Measurements from ENCODE around the gene PHTF2. TPM values are rescaled to one million over a fixed set of nuclear protein-coding genes. Genes with fewer than 3 reads are reported as not detected.

PHTF2 gene
- total and polyA plus RNA-seq, 2 experiments from 2014 or later, result 22.0 to 29.9 TPM

DNA sequence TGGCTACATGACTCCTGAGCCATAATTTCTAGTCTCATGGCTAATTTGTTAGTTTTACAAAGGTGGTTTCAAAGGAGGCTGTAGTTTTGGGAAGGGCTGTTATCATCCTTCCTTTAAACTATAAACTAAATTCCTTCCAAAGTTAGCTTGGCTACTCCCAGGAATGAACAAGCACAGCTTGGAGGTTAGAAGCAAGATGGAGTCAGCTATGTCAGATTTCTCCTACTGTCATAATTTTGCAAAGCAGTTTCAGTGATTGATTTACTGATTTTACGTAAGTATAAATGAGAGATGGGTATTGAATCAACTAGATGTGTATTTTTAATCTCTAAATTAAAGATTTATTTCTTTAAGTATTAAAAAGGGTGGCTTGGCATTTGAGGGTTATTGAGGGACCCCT lies 79.9 kb downstream of the PHTF2 start:
- DNase-seq, result no peak
- Histone ChIP-seq H3K4me3 (no peak overlapping the region), H4K20me1 (ENCODE audit: insufficient read depth) (no peaks in the 10 kb centered on the region), H3F3A (ENCODE audit: insufficient read depth) (peaks cover 6% of the 10 kb centered on the region; the same call in 1 of the 2 replicates), H3K27ac (no peak overlapping the region), H3K9ac (no peak overlapping the region), H2AFZ (no peak overlapping the region), H3K9me2 (ENCODE audit: insufficient read depth) (no peaks in the 10 kb centered on the region; the same call in 1 of the 2 replicates), H3K4me2 (ENCODE audit: unreplicated experiment) (no peak overlapping the region), H3K27me3 (replicated peaks; ENCODE audit: insufficient read depth) (no peaks in the 10 kb centered on the region), H3K79me2 (ENCODE audit: insufficient read depth) (peaks cover 27% of the 10 kb centered on the region), H3K9me3 (ENCODE audit: low read depth) (no peaks in the 10 kb centered on the region), H3K36me3 (ENCODE audit: low read depth) (no peaks in the 10 kb centered on the region), H3K4me1 (ENCODE audit: insufficient read depth) (peaks cover 11% of the 10 kb centered on the region)
- in situ Hi-C loops (cut with MboI), result no loop called here
- 94 to 100% methylated on average over 1 of the region's 1 CpG for WGBS, 2 experiments (ENCODE audit: low coverage in 1 of 2, low lambda C conversion rate in 2 of 2, missing lambda C conversion rate in 2 of 2)
- TF ChIP-seq EZH2 (IDR thresholded peaks at IDR 0.05; ENCODE audit: insufficient read depth, poor library complexity, severe bottlenecking) (no peak), EZH2phosphoT487 (IDR thresholded peaks at IDR 0.05; ENCODE audit: insufficient read depth, low read depth) (no peak)

DNA sequence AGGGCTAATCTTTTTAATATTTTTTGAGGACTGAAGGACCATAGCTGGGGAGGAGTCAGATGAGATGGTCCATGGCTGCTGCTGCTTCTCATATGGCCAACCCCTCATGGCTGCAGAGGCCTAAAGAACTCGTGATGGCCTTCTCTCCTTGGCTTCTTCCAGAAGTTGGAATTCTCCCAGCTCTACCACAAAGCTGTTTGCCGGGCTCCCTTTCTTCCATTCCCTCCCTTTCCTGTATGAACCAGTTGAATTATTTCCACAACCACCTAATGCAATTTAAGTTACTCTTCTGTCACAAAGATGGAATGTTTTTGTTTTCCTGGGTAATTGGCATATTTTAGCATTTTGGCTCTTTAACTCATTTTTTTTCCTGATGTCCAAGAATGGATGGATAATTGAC lies 80.7 kb downstream of the PHTF2 start:
- Histone ChIP-seq H3K4me2 (ENCODE audit: unreplicated experiment) (no peak overlapping the region), H3K9me3 (ENCODE audit: low read depth) (no peaks in the 10 kb centered on the region), H3K27ac (no peak overlapping the region), H3K36me3 (ENCODE audit: low read depth) (no peaks in the 10 kb centered on the region), H3K27me3 (replicated peaks; ENCODE audit: insufficient read depth) (no peaks in the 10 kb centered on the region), H3F3A (ENCODE audit: insufficient read depth) (no peaks in the 10 kb centered on the region), H4K20me1 (ENCODE audit: insufficient read depth) (no peaks in the 10 kb centered on the region), H3K9me2 (ENCODE audit: insufficient read depth) (no peaks in the 10 kb centered on the region; the same call in 1 of the 2 replicates), H3K9ac (no peak overlapping the region), H3K4me1 (ENCODE audit: insufficient read depth) (peaks cover 3% of the 10 kb centered on the region), H2AFZ (no peak overlapping the region), H3K79me2 (ENCODE audit: insufficient read depth) (peaks cover 35% of the 10 kb centered on the region), H3K4me3 (no peak overlapping the region)
- in situ Hi-C loops (cut with MboI), result no loop called here
- no peak for TF ChIP-seq EZH2phosphoT487 (IDR thresholded peaks at IDR 0.05; ENCODE audit: insufficient read depth, low read depth)
- no peak for TF ChIP-seq EZH2 (IDR thresholded peaks at IDR 0.05; ENCODE audit: insufficient read depth, poor library complexity, severe bottlenecking)
- DNase-seq, result no peak
- 57 to 63% methylated on average over 2 of the region's 2 CpGs for WGBS, 2 experiments (ENCODE audit: low coverage in 1 of 2, low lambda C conversion rate in 2 of 2, missing lambda C conversion rate in 2 of 2)

DNA sequence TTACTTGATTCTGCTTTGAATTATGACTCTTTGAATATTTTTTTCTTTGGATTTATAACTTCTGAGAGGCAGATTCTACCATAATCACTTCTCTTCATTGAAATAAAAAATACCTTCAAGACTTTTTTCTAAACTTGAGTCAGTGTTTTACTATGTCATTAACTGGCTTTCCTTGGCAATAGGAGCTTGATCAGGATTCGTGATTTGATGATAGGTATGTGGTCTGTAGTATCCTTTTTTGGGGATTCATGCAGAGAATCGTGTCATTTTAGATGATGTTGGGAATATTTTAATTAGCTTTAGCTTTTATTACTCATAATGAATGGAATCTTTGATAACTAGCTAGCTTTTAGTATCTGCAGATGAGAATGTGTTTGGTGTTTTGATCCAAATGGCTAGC lies 83.3 kb downstream of the PHTF2 start:
- Histone ChIP-seq H3K27me3 (replicated peaks; ENCODE audit: insufficient read depth) (no peaks in the 10 kb centered on the region), H3K4me3 (no peak overlapping the region), H3K9me3 (ENCODE audit: low read depth) (no peaks in the 10 kb centered on the region), H3K9ac (no peak overlapping the region), H3K79me2 (ENCODE audit: insufficient read depth) (peaks cover 38% of the 10 kb centered on the region), H4K20me1 (ENCODE audit: insufficient read depth) (no peaks in the 10 kb centered on the region), H3K4me2 (ENCODE audit: unreplicated experiment) (no peak overlapping the region), H2AFZ (no peak overlapping the region), H3K9me2 (ENCODE audit: insufficient read depth) (no peaks in the 10 kb centered on the region; the same call in 1 of the 2 replicates), H3K36me3 (ENCODE audit: low read depth) (no peaks in the 10 kb centered on the region), H3K27ac (no peak overlapping the region), H3F3A (ENCODE audit: insufficient read depth) (peaks cover 2% of the 10 kb centered on the region; the same call in 1 of the 2 replicates), H3K4me1 (ENCODE audit: insufficient read depth) (no peaks in the 10 kb centered on the region)
- TF ChIP-seq EZH2phosphoT487 (IDR thresholded peaks at IDR 0.05; ENCODE audit: insufficient read depth, low read depth), result no peak
- no peak for TF ChIP-seq EZH2 (IDR thresholded peaks at IDR 0.05; ENCODE audit: insufficient read depth, poor library complexity, severe bottlenecking)
- 89 to 90% methylated on average over 2 of the region's 2 CpGs for WGBS, 2 experiments (ENCODE audit: low coverage in 1 of 2, low lambda C conversion rate in 2 of 2, missing lambda C conversion rate in 2 of 2)
- DNase-seq, result no peak
- in situ Hi-C loops (cut with MboI), result no loop called here

DNA sequence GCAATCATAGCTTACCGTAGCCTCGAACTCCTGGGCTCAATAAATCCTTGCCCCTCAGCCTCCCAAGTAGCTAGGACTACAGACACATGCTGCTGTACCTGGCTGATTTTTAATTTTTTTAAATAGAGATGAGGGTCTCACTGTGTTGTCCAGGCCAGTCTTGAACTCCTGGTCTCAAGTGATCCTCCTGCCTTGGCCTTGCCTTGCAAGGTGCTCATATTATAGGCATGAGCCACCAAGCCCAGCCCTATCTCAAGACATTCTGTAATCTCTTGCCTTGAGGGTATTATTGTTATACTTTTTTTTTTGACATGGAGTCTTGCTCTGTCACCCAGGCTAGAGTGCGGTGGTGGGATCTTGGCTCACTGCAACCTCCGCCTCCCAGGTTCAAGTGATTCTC lies 86.6 kb downstream of the PHTF2 start:
- peaks cover 48% of the 10 kb centered on the region for H3K79me2 ChIP-seq (ENCODE audit: insufficient read depth)
- no peak overlapping the region for H3K4me3 ChIP-seq
- peaks cover 18% of the 10 kb centered on the region for H3F3A ChIP-seq (ENCODE audit: insufficient read depth)
- H3K27ac ChIP-seq, result no peak overlapping the region
- H3K9ac ChIP-seq, result no peak overlapping the region
- no peaks in the 10 kb centered on the region for H4K20me1 ChIP-seq (ENCODE audit: insufficient read depth)
- no peaks in the 10 kb centered on the region for H3K9me3 ChIP-seq (ENCODE audit: low read depth)
- H3K36me3 ChIP-seq (ENCODE audit: low read depth), result no peaks in the 10 kb centered on the region
- no peaks in the 10 kb centered on the region for H3K27me3 ChIP-seq (replicated peaks; ENCODE audit: insufficient read depth)
- no peak for TF ChIP-seq EZH2 (IDR thresholded peaks at IDR 0.05; ENCODE audit: insufficient read depth, poor library complexity, severe bottlenecking)
- no peak for TF ChIP-seq EZH2phosphoT487 (IDR thresholded peaks at IDR 0.05; ENCODE audit: insufficient read depth, low read depth)
- no peak overlapping the region for H2AFZ ChIP-seq
- in situ Hi-C loops (cut with MboI), result no loop called here
- no peak overlapping the region for H3K4me2 ChIP-seq (ENCODE audit: unreplicated experiment)
- no peaks in the 10 kb centered on the region for H3K9me2 ChIP-seq (ENCODE audit: insufficient read depth)
- DNase-seq, result no peak
- 93 to 96% methylated on average over 4 of the region's 4 CpGs for WGBS, 2 experiments (ENCODE audit: low coverage in 1 of 2, low lambda C conversion rate in 2 of 2, missing lambda C conversion rate in 2 of 2)
- peaks cover 14% of the 10 kb centered on the region for H3K4me1 ChIP-seq (ENCODE audit: insufficient read depth)

DNA sequence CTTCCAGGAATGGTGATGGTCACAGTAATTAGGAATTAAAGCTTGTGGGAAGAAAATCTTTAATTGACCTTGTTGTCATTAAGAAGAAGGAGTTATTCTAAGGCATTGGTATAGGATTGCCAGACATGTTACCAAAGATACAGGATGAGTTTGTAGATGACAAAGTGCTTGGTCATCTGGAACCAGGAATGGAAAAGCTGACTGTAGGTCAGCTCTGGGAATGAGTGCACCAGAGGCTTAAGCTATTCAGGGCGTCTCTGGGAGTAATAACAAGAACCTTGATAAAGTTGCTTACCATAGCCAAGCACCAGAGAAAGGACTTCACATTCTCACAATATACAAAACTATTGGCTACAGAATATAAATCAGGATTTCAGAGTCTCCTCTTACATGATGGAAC lies 89.0 kb downstream of the PHTF2 start:
- WGBS, 2 experiments (ENCODE audit: low coverage in 1 of 2, low lambda C conversion rate in 2 of 2, missing lambda C conversion rate in 2 of 2), result 0 to 8% methylated on average over 1 of the region's 1 CpG
- Histone ChIP-seq H3F3A (ENCODE audit: insufficient read depth) (peaks cover 18% of the 10 kb centered on the region), H3K9me2 (ENCODE audit: insufficient read depth) (no peaks in the 10 kb centered on the region), H3K9ac (peak overlapping the region; percentile 60), H4K20me1 (ENCODE audit: insufficient read depth) (no peaks in the 10 kb centered on the region), H3K4me3 (peak overlapping the region; percentile 14; the same call in 1 of the 2 replicates), H3K27me3 (replicated peaks; ENCODE audit: insufficient read depth) (no peaks in the 10 kb centered on the region), H3K4me1 (ENCODE audit: insufficient read depth) (peaks cover 14% of the 10 kb centered on the region), H3K4me2 (ENCODE audit: unreplicated experiment) (peak overlapping the region; percentile 48), H3K27ac (peak overlapping the region; percentile 93), H3K36me3 (ENCODE audit: low read depth) (no peaks in the 10 kb centered on the region), H2AFZ (peak overlapping the region; percentile 44; the same call in 1 of the 2 replicates), H3K79me2 (ENCODE audit: insufficient read depth) (peaks cover 44% of the 10 kb centered on the region), H3K9me3 (ENCODE audit: low read depth) (no peaks in the 10 kb centered on the region)
- no peak for TF ChIP-seq EZH2phosphoT487 (IDR thresholded peaks at IDR 0.05; ENCODE audit: insufficient read depth, low read depth)
- TF ChIP-seq EZH2 (IDR thresholded peaks at IDR 0.05; ENCODE audit: insufficient read depth, poor library complexity, severe bottlenecking), result no peak
- in situ Hi-C loops (cut with MboI), result no loop called here
- DNase-seq, result peak; percentile 94
